Uterus (tissue), 2 donors: ENCODE measurements around the gene ACKR2.

Source experiments
- CTCF ChIP-seq, 4 experiments: fragments of 200-600 bp in 2 of 4; fragments of 450-650 bp in 2 of 4; sonication (generic) in 2 of 4; IDR thresholded peaks; one replicate each; pipeline ENCODE4 v1.5.1; 2016 to 2019; ENCODE audit warnings: antibody characterized with exemption in 4 of 4, mild to moderate bottlenecking in 2 of 4, moderate library complexity in 1 of 4
- POLR2A ChIP-seq, 2 donors: fragments of 450-650 bp; IDR thresholded peaks; one replicate each; pipeline ENCODE4 v1.6.1; 2016; ENCODE audit warnings: antibody characterized with exemption in 2 of 2, mild to moderate bottlenecking in 1 of 2, moderate library complexity in 1 of 2

GRCh38 chr3:42905740-42906069, 96.5 kb downstream of the ACKR2 start:
- no peak for TF ChIP-seq CTCF (IDR thresholded peaks at IDR 0.05)
- no peak for TF ChIP-seq POLR2A (IDR thresholded peaks at IDR 0.05)
